GM19043 (cell line): ENCODE data around the gene GAGE10.
"Not testable (repeated sequence)": the region's sequence is repeated elsewhere in the genome, so short reads cannot be mapped to it uniquely, and the experiment has no call there.

ENCODE experiments used
- ATAC-seq: cut with Tn5 transposase; IDR thresholded peaks from one replicate; pipeline ENCODE4 v1.9.1; 2021; ENCODE audit warnings: low read depth; ENCODE audit not compliant: unreplicated experiment

GAGE10 gene

DNA sequence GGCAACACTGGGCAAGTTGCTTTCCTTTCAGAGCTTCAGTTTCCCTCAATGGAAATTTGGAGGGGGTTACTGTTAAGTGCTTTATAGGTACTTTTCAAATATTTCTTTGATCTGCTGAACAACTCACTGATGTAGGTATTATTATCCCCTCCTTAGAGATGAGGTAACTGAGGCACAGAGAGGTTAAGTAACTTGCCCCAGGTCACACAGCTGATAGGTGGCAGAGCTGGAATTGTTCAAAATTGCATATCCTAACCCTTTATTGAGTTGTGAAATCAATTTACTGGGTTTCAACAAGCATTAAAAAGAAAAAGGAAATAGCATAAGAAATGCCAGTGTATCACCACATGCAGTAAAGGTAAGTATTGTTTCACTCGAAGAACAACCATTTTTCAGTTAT is 27.2 kb upstream of the GAGE10 start:
- ATAC-seq = no peak

DNA sequence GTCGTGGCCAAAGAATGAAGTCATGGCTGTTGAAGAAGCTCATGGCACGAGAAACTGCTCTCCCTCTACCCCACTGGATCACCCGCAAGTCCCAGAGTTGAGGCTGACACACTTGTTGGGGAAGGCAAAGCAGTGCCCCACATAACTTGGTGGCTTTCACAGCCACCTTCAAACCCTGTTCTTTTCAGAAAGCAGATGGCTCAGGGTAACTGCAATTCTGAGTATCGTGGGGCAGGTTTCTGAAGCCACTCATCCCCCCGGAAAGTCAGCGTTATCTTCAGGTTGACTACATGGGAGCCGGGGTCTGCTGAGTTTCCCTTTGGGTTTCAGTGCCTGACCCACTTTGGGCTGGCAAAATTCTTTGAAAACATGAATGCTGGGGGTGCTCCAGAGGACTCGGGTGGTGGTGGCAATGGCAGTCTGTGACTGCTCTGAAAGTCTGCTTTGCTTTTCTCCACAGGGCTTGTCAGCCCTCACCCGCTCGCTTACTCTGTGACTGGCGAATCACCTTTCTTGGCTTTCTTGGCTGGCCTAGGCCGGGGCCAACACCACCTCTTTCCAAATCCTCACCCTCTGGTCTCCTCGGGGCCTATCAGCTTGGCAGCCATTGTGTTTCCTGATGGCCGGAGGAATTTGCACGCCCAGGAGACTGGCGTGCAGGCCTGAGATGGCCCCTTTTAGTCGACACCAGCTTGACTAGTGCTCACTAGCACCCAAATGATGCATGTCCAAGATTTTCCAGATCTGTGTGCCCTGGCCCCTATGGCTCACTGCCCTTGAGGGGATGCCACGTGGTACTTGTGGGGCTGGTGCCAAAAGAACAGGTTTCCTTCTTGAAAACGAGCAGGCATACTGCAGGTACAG is 26.5 kb upstream of the GAGE10 start:
- no peak for ATAC-seq

DNA sequence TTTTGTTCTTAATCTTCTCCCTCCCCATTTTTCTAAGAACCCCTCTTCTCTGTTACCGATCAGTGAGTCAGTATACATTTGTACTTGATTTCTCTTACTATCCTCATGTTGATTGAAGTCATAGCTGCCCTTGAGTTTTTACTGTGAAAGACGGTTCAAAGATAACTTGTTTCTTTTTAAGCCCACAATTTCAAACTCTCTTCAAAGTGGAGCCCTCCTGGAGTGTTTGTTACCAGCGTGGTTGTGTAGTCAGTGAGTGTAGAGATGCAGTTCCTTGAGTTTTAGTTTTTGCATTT is 26.0 kb upstream of the GAGE10 start:
- no peak for ATAC-seq

GRCh38 chrX:49278081-49278480 is 25.4 kb upstream of the GAGE10 start:
- no peak for ATAC-seq

DNA sequence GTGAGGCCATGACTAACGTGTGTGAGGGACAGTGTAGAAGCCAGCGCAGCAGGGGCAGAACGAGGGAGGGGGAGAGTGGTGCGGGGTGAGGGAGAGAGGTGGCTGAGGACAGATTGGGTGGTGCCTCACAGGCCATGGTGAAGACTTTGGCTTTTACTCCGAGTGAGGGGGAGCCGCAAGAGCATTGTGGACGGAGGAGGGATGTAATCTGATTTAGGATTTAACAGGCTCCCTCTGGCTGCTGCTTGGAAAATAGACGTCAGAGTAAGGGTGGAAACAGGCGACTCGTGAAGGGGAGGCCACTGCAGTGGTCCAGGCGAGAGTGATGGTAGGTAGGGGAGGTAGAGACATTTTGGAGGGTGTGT is 20.8 kb upstream of the GAGE10 start:
- ATAC-seq = no peak

GRCh38 chrX:49284212-49284611 is 19.2 kb upstream of the GAGE10 start:
- no peak for ATAC-seq

DNA sequence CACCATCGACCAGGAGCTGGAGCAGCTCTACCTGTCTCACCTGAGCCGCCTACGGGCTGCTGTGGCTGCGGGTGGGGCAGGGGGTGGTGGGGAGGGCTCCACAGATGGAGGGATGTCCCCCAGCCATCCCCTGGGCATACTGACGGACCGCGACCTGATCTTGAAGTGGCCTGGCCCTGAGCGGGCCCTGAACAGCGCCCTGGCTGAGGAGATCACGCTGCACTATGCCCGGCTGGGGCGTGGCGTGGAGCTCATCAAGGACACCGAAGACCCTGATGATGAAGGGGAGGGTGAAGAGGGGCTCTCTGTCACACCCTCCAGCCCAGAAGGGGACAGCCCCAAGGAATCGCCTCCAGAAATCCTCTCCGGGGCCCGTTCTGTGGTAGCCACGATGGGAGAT is 17.3 kb upstream of the GAGE10 start:
- no peak for ATAC-seq

DNA sequence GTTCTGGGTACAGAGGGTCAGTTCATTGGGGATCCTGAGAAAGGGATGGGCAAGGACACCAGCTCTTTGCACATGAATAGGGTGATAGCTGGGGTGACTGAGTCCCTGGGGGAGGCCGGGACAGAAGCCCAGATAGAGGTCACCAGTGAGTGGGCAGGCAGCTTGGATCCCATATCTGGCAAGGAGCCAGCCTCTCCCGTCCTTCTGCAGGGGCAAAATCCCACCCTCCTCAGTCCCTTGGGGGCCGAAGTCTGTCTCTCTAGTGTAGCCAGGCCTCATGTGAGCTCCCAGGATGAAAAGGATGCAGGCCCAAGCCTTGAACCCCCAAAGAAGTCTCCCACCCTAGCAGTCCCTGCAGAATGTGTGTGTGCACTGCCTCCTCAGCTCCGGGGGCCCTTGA is 16.9 kb upstream of the GAGE10 start:
- ATAC-seq = no peak

- ATAC-seq = no peak
Measured at GRCh38 chrX:49287665-49288064, 15.8 kb upstream of the GAGE10 start.

- no peak for ATAC-seq
Measured at GRCh38 chrX:49290215-49290614, 13.2 kb upstream of the GAGE10 start.

DNA sequence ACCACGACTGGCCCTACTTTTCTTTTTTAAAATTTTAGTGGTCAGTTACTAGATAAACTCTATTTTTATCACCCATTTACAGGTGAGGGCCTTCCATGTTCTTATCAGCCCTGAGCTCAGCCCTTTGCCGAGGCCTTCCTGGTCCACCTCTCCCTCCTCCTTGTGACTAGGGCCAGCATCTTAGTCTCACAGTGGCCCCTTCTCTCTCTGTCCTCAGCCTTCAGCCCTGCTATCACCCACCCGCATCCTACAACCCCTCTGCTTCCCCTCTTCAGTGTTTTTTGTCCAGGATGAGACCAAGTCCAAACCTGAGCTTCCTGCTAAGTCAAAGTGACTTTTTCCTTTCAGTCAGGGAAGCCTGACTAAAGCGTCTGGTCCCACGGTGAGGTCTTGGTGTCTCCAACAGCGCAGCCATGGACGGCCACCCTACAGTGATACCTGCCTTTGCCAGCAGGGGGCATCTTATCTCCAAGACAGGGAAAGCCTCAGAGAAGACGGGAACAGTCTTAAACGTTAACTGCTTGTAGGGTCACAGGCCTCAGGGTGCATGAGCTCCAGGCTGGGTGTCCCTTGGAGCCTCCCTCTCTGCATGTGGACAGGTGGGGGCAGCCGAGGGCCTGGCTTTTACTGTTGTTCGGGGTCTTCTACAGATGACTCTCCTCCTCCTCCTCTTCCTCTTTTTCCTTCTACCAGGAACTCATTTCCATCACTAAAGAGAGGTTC is 11.7 kb upstream of the GAGE10 start:
- ATAC-seq = peak; percentile 63

- no peak for ATAC-seq
Measured at GRCh38 chrX:49292400-49293362, 10.8 kb upstream of the GAGE10 start.

DNA sequence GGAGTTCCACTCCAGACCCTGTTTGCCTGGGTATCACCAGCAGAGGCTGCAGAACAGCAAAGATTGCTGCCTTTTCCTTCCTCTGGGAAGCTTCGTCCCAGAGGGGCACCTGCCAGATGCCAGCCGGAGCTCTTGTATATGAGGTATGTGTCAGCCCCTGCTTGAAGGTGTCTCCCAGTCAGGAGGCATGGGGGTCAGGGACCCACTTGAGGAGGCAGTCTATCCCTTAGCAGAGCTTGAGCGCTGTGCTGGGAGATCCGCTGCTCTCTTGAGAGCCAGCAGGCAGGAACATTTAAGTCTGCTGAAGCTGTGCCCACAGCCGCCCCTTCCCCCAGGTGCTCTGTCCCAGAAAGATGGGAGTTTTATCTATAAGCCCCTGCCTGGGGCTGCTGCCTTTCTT is 4.2 kb upstream of the GAGE10 start:
- not testable (repeated sequence) for ATAC-seq

DNA sequence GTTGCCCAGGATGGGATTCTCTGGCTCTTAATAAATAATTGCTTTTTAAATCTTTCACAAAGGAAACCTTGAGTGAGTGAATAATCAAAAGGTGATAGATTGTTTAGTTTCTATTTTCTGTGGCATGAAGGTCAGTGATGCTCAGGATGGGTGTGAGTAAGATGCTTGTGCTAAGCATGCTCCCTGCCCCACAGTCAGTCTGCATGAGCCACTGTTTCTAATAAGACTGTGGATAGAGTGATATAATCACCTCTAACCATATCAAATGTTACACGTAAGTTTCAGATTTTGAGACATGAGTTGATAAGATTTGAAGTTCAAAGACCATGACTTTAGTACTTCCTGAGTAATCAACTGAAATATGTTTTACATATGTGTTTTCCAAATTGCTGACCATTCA is 2.7 kb upstream of the GAGE10 start:
- no peak for ATAC-seq

GRCh38 chrX:49307775-49308174 is 4.3 kb downstream of the GAGE10 start:
- not testable (repeated sequence) for ATAC-seq

DNA sequence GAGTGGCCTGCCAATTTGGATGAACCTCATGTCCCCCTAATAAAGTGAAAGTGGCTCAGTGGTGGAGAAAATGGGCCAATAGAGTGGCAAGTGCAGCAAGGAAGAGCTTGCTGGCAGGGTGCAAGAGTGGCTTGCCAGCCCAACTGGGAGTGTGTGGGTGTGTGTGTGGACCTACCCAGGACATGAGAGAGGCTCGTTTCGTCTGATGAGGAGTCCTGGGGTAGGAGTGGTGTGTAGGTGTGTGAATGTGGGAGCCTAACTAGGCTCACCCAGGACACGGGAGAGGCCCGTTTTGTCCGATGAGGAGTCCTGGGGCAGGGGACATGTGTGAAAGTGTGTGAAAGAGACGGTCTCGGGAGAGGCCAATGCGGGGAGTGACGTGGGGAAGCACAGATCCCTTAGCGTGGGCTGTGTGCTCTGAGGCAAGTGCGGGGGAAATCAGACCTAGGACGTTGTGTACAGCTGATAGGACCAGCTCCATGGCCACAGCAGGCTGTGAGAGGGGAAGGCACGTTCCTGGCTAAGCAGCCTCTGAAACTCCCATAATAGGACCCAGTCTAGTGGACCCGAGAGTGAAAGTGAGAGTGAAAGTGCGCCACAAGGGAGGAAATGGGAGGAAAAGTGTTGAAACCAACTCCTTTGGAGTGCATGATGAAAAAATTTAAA is 5.3 kb downstream of the GAGE10 start:
- no peak for ATAC-seq

GRCh38 chrX:49309401-49309981 is 6.0 kb downstream of the GAGE10 start:
- ATAC-seq = no peak

DNA sequence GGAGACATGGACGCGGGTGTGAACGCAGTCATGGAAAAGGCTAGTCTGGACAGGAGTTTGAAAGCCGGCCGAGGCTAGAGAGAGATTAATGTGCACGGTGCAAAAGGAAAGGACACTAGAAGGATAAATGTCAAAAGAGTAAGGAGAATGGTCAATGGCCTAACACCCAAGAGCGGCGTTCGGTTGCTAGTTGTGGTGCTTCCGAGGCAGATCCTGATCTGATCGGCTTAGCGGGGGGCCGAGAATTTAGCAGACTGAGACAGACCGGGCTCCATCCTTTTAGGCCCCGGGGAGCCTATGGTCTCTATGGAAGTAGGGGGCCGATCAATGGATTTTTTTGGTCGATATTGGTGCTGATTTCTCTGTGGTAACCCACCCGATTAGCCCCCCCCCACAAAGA is 6.9 kb downstream of the GAGE10 start:
- no peak for ATAC-seq

DNA sequence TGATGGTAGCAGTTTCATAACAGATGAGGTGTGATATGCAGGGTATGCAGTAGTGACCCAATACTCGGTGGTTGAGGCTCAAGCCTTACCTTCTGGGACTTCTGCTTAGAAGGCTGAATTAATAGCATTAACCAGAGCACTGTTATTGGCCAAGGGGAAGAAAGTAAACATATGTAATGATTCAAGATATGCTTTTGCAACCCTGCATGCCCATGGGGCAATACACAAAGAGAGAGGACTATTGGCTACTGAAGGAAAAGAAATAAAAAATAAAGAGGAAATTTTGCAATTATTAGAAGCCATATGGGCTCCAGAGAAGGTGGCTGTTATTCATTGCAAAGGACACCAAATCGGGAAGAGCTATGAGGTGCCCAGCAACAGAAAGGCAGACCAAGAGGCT is 8.7 kb downstream of the GAGE10 start:
- no peak for ATAC-seq

- ATAC-seq = no peak
Measured at GRCh38 chrX:49316085-49316484, 12.6 kb downstream of the GAGE10 start.
